HG02885 (cell line): ENCODE data around the gene CPNE8.

Source experiments
- ATAC-seq: cut with Tn5 transposase; IDR thresholded peaks from one replicate; pipeline ENCODE4 v1.9.1; 2021; ENCODE audit warnings: mild to moderate bottlenecking; ENCODE audit not compliant: unreplicated experiment, poor library complexity

CPNE8 gene

DNA sequence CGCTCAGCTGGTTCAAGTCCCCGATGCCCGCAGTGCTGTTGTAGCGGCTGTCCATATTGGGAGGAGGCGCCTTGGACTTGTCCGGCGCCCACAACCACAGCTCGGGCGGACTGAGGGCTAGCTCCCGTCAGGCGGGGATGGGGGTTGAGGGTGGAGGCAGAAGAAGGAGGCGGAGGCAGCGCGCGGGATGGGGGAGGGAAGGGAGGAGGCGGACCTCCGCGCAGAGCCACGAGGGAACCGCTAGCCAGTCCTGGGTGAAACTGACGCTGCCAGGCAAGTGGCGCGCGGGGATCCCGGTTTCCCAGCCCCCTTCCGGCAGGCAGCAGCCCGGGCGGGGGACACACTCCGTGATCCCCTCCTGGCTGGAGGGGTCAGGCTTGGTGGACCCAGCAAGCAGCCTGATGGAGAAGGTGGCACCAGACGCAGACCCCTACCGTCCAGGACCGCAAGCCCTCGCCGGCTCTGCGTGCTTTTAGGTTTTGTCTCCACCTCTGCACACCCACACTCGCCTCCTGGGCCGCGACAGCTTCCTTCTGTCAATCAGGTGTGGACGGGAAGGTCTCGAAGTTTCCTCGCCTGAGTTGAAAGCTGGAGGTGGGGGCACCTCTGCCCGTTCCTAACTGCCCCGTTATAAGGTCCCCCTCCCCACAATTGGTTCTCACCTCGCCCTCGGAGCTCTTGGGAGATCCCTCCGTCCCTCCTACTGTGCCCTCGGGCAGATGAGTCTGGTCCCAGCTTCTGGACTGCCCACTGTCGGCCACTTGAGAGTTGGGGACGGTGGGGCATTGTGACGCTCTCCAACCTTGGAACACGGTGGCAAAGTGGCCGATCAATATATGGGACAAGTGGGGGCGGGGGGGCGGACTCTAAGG, at the start of gene CPNE8:
Gene CPNE8, minus strand, starts transcription at position 112 of the 872 bp plus-strand sequence. Its CDS starts 57 bp downstream, at position 55.
- ATAC-seq = peak; percentile 59

DNA sequence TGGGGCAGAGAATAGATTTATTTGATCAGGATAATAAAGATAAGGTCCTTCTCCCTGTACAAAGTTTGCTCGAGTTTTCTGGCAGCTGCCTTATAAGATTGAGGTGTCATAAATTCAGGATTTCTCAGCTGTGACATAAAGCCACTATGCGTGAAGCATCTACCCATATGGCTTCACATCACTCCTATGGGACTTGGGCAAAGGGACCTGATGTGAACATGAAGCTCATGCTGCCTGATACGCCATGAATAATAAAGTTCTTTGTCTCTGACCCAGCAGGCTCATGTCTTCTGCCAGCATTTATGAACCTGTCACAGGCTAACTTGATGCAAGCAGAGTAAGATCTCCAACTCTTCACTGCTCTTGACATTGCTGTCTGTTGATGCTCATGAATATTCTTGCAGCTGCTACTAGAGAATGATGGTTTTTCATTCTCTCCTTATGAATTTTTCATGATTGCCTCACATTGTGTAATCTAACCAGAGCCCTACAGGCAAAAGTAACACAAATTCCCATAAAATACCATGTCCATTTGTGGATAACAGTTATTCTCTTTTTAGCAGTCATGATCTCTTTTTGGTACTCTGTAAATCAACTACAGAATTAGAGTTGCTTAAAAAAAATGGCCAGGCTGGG, 49.0 kb upstream of the CPNE8 start:
- no peak for ATAC-seq

DNA sequence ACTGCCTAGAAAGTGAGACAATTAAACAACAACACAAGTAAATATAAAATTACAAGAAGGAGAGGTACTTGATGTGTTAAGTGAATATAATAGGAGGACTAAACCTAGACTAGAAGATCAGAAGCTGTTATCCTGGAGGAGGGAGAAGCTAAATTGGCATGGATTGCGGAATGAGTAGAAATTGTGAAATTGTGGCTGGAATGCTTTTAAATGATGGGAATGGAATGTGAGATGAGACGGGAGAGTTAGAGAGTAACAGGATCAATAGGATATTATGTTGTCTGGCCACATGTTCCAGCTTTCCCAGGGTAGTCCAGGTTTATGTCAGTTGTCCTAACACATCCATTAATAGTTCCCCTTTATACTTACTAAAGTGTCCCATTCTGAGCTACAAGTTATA, 44.0 kb upstream of the CPNE8 start:
- no peak for ATAC-seq

GRCh38 chr12:38934686-38935085, 29.3 kb upstream of the CPNE8 start:
- no peak for ATAC-seq

GRCh38 chr12:38934078-38934584, 28.7 kb upstream of the CPNE8 start:
- no peak for ATAC-seq

- ATAC-seq = no peak
Observed at GRCh38 chr12:38932320-38932719, 26.9 kb upstream of the CPNE8 start.

GRCh38 chr12:38931461-38931860, 26.1 kb upstream of the CPNE8 start:
- ATAC-seq = no peak

DNA sequence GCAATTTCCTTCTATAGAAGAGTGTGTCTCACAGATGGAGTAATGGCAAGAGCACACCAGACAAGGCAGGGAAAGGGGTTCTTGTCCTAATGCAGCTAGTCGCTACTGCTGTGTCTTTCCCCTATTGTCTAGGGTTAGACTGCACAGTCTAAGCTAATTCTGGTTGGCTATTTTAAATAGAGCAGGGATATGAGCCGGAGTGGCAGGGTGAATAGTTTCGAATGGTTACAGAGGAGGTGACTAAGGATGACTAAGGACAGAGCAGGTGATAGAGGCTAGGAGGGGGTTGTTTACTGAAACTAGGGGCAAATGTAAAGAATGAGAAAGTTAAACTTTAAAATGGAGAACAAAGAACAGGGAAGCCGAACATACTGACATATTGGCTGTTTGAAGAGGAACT, 25.6 kb upstream of the CPNE8 start:
- ATAC-seq = no peak

DNA sequence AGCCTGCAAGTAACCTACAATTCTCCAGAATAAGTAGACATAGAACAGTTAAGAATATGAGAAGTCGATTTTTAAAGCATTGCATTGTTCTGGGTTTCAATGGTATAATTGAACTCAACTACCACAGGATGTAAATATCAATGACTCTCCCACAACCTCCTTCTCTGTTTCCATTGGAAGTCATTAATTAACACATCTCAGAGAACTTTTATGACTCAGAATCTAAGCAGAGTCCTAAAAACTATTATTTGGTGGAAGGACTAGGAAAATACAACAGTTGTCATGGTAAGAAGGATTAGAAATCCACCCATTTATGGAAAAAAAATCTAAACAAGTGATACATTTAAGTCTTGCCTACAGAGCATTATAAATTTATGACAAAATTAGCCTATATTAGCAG, 21.1 kb upstream of the CPNE8 start:
- ATAC-seq = no peak

DNA sequence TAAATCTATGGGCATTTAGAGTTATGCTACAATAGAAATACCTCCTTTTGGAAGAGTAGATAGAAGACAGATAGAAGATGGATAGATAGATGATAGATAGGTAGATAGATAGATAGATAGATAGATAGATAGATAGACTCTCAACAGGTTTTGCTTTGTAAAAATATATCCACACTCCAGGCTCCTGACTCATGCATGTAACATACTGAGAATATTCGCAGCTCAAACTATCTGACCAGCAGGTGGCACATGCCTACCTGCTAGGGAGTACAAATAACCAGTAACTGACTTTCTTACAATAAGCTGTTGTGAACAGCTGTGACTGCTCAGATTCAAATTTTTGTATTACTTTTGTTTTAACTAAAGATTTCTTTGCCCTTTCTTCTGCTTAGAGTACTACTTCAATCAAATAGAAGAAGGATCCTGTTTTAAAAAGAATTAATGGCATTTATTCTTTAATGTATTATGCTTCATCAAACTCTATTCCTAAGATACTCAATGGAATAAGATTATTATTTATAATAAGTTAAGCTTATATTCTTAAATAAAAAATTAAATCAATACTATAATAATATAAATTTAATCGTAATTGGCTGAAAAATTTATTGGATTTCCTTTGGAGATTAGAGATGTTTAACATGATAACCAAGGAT, 15.8 kb upstream of the CPNE8 start:
- peak; percentile 96 for ATAC-seq

GRCh38 chr12:38919191-38919590, 13.8 kb upstream of the CPNE8 start:
- ATAC-seq = no peak

DNA sequence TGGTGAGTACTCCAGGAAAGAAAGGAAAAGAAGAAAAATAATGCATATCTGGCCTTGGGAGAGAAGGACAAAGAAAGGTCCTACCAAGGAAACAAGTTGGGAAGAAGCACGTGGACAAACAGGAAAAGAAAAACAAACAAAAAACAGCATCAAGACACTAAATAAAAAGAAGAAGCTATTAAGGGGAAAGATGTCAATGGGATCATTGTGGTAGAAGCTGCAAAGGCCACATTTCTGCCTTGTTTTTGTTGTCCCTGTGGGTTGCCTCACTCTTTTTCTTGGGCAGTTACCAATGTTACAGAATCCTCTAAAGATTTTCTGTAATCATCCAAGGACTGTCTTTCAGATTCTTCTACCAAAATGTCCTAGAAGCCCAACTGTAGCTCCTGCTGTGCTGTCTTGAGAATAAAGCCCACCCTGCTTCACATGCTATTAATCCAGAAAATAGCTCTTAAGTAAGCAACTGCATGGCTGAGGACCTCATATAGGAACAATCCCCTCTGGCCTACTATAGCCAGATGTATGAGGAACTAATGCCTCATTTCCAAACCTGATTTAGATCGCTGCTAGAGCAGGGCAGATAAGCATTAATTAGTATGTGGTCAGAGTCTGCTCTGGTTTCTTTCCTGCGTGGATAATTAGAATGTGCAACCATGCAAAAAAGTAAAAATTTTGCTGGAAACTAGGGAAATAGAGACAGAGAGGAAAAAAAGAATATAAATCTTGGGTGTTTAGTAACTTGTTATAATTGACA, 10.2 kb upstream of the CPNE8 start:
- ATAC-seq = no peak

DNA sequence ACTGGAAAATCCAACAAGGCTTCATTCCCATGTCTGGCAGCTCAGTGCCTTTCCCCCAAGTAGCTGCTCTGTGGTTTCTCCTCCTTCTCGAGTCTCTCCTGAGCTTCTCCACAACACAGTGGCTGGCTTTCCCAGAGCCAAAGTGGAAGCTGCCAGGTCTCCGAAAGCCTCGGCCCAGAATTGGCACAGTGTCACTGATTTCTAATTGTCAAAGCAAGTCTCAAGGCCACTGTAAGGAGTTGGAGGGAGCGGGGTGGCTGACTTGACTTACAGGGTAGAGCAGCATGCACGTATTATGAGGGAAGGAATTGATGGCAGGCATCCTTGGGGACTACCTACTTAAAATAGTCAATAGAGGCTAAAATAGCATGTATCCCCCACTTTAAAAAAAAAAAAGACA, 6.7 kb upstream of the CPNE8 start:
- no peak for ATAC-seq

GRCh38 chr12:38911611-38912010, 6.2 kb upstream of the CPNE8 start:
- no peak for ATAC-seq

- ATAC-seq = no peak
Observed at GRCh38 chr12:38907201-38907923, 2.0 kb upstream of the CPNE8 start.

GRCh38 chr12:38906482-38907200, 1.2 kb upstream of the CPNE8 start:
- peak; percentile 71 for ATAC-seq

GRCh38 chr12:38904537-38905479, 583 bp downstream of the CPNE8 start:
- ATAC-seq = peak; percentile 74

DNA sequence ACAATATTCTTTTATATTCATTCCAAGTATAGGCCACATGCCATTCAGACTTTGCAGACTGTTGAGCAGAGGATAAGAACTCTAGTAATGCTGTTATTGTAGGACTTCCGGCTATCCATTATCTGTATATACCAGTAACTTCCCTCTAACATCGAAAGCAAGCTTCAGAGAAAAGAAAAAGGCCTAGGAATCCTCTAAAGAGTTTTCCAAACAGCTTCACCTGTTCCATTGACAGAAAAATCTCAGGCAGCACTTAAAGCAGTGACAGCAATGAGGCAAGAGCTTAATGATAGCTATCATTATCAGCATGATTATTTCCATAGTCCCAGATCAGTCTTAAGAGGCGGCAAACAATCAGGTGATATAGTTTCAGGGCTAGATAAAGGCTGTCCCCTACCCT, 1.8 kb downstream of the CPNE8 start:
- no peak for ATAC-seq
